ENCODE data around the gene VAV1.

VAV1 gene

DNA sequence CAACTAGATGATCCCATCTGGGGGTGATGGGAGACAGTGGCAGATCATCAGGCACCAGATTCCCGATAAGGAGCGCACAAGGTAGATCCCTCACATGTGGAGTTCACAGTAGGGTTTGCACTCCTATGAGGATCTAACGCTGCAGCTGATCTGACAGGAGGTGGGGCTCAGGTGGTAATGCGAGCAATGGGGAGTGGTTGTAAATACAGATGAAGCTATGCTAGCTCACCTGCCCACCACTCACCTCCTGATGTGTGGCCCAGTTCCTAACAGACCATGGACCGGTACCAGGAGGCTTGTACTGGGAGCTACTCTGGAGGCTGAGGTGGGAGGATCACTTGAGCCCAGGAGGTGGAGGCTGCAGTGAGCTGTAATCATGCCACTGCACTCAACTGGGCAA is 34.8 kb downstream of the VAV1 start:
- TF ChIP-seq EZH2 (optimal IDR thresholded peaks at IDR 0.05; ENCODE audit: low read depth, low read length) (no peak), EZH2phosphoT487 (IDR thresholded peaks at IDR 0.05; ENCODE audit: low read length) (no peak)
- TF ChIP-seq, protein P1, sequence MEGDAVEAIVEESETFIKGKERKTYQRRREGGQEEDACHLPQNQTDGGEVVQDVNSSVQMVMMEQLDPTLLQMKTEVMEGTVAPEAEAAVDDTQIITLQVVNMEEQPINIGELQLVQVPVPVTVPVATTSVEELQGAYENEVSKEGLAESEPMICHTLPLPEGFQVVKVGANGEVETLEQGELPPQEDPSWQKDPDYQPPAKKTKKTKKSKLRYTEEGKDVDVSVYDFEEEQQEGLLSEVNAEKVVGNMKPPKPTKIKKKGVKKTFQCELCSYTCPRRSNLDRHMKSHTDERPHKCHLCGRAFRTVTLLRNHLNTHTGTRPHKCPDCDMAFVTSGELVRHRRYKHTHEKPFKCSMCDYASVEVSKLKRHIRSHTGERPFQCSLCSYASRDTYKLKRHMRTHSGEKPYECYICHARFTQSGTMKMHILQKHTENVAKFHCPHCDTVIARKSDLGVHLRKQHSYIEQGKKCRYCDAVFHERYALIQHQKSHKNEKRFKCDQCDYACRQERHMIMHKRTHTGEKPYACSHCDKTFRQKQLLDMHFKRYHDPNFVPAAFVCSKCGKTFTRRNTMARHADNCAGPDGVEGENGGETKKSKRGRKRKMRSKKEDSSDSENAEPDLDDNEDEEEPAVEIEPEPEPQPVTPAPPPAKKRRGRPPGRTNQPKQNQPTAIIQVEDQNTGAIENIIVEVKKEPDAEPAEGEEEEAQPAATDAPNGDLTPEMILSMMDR (IDR thresholded peaks at IDR 0.05; ENCODE audit: low read length): no peak
- H3K9ac ChIP-seq (ENCODE audit: low read length): no peak overlapping the region
- no peaks in the 10 kb centered on the region for H3K9me2 ChIP-seq (replicated peaks; ENCODE audit: insufficient read depth, low read length)
- no peaks in the 10 kb centered on the region for H3K27me3 ChIP-seq (replicated peaks; ENCODE audit: insufficient read depth, low read length)
- no peak overlapping the region for H3K27ac ChIP-seq (ENCODE audit: low read length)
- H3K79me2 ChIP-seq (ENCODE audit: low read length): peaks cover 95% of the 10 kb centered on the region
- no peak overlapping the region for H2AFZ ChIP-seq (ENCODE audit: low read length)
- peaks cover 18% of the 10 kb centered on the region for H3F3A ChIP-seq (ENCODE audit: insufficient read depth, low read length)
- H4K20me1 ChIP-seq (ENCODE audit: insufficient read depth, low read length): no peaks in the 10 kb centered on the region
- no peak overlapping the region for H3K4me2 ChIP-seq (ENCODE audit: low read depth, low read length)
- no peaks in the 10 kb centered on the region for H3K36me3 ChIP-seq (replicated peaks; ENCODE audit: insufficient read depth, low read length)
- H3K4me3 ChIP-seq (ENCODE audit: low read length): no peak overlapping the region
- peaks cover 15% of the 10 kb centered on the region for H3K4me1 ChIP-seq (ENCODE audit: low read length)
- no peak for DNase-seq
- no peaks in the 10 kb centered on the region for H3K9me3 ChIP-seq (replicated peaks; ENCODE audit: insufficient read depth, low read length)

DNA sequence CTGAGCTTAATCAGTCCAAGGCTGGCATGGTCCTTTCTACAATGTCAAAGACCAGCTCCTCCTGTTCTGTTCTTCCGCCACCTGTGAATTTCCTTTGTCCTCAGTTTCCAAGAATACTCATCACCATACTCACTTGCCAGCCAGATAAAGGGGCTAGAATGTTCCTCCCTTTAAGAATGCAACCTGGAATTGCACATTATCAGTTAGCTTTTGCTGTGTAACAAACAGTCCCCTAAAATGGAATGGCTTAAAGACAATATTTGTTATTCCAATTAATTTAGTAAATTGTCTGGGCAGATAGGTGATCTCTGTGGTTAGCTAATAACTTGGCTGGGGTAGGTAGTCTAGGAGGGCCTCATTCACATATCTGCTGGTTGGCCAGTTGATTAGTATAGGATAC is 36.0 kb downstream of the VAV1 start:
- Histone ChIP-seq H4K20me1 (ENCODE audit: insufficient read depth, low read length) (no peaks in the 10 kb centered on the region), H3K4me1 (ENCODE audit: low read length) (peaks cover 5% of the 10 kb centered on the region), H3K9me2 (replicated peaks; ENCODE audit: insufficient read depth, low read length) (no peaks in the 10 kb centered on the region), H2AFZ (ENCODE audit: low read length) (no peak overlapping the region), H3K9me3 (replicated peaks; ENCODE audit: insufficient read depth, low read length) (no peaks in the 10 kb centered on the region), H3K9ac (ENCODE audit: low read length) (no peak overlapping the region), H3K4me2 (ENCODE audit: low read depth, low read length) (no peak overlapping the region), H3K79me2 (ENCODE audit: low read length) (peaks cover 98% of the 10 kb centered on the region), H3K27ac (ENCODE audit: low read length) (no peak overlapping the region), H3K4me3 (ENCODE audit: low read length) (no peak overlapping the region), H3K27me3 (replicated peaks; ENCODE audit: insufficient read depth, low read length) (no peaks in the 10 kb centered on the region), H3K36me3 (replicated peaks; ENCODE audit: insufficient read depth, low read length) (no peaks in the 10 kb centered on the region), H3F3A (ENCODE audit: insufficient read depth, low read length) (peaks cover 7% of the 10 kb centered on the region; the same call in 1 of the 2 replicates)
- TF ChIP-seq, protein P1 (IDR thresholded peaks at IDR 0.05; ENCODE audit: low read length): no peak
- no peak for TF ChIP-seq EZH2 (optimal IDR thresholded peaks at IDR 0.05; ENCODE audit: low read depth, low read length)
- TF ChIP-seq EZH2phosphoT487 (IDR thresholded peaks at IDR 0.05; ENCODE audit: low read length): no peak
- DNase-seq: no peak

DNA sequence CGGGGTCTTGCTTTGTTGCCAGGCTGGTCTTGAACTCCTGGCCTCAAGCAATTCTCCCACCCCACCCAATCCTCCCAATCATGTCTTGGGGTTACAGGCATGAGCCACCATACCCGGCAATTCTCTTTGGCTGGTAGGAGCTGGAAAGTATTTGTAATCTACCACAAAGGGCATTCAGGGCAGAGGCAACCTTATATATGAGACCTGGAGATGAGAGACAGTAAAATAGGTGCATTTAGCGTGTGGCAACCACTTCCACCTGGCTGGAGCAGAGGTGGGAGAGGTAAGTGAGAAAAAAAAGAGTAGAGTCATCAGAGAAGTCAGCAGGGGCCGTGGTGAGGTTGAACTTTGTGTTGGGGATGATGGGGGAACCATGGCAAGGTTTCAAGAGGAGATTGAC is 36.8 kb downstream of the VAV1 start:
- no peaks in the 10 kb centered on the region for H4K20me1 ChIP-seq (ENCODE audit: insufficient read depth, low read length)
- peaks cover 98% of the 10 kb centered on the region for H3K79me2 ChIP-seq (ENCODE audit: low read length)
- no peak overlapping the region for H3K4me2 ChIP-seq (ENCODE audit: low read depth, low read length)
- H3K27me3 ChIP-seq (replicated peaks; ENCODE audit: insufficient read depth, low read length): no peaks in the 10 kb centered on the region
- H3K27ac ChIP-seq (ENCODE audit: low read length): no peak overlapping the region
- no peak overlapping the region for H3K4me3 ChIP-seq (ENCODE audit: low read length)
- H3K36me3 ChIP-seq (replicated peaks; ENCODE audit: insufficient read depth, low read length): no peaks in the 10 kb centered on the region
- H3F3A ChIP-seq (ENCODE audit: insufficient read depth, low read length): 0 out of 2 replicates have a peak, but pooled peaks cover 2% of the 10 kb centered on the region
- H3K9ac ChIP-seq (ENCODE audit: low read length): no peak overlapping the region
- DNase-seq: no peak
- no peak overlapping the region for H2AFZ ChIP-seq (ENCODE audit: low read length)
- TF ChIP-seq EZH2 (optimal IDR thresholded peaks at IDR 0.05; ENCODE audit: low read depth, low read length): no peak
- TF ChIP-seq, protein P1 (IDR thresholded peaks at IDR 0.05; ENCODE audit: low read length): no peak
- no peaks in the 10 kb centered on the region for H3K4me1 ChIP-seq (ENCODE audit: low read length)
- H3K9me2 ChIP-seq (replicated peaks; ENCODE audit: insufficient read depth, low read length): no peaks in the 10 kb centered on the region
- H3K9me3 ChIP-seq (replicated peaks; ENCODE audit: insufficient read depth, low read length): no peaks in the 10 kb centered on the region

Data from MM.1S (cell line).